H1 (cell line): Measurements from ENCODE around the gene ZNF277. TPM values are rescaled to one million over a fixed set of nuclear protein-coding genes. Genes with fewer than 3 reads are reported as not detected.

Source experiments
- YY1 ChIP-seq: IDR thresholded peaks from 2 replicates; pipeline ENCODE4 v1.6.1; 2011; ENCODE audit warnings: low read depth, mild to moderate bottlenecking, low read length
- polyA plus RNA-seq, 7 experiments: library from polyadenylated mRNA; depleted of rRNA in 3 of 7; stranded (reverse) in 5 of 7; unstranded in 2 of 7; fragments of >200 nt in 5 of 7; fragments of 200-250 nt in 2 of 7; gene quantifications; 1 replicate in 5 of 7; 2 replicates in 1 of 7; 4 replicates in 1 of 7; pipeline versions ENCODE4 v1.2.1 to v1.2.3, GENCODE V29; 2011 to 2013; ENCODE audit warnings: missing spikeins in 2 of 7, mixed read lengths in 2 of 7
- total RNA-seq: library from RNA; stranded (reverse); fragmentation: NEBNext Ultra II Directional; extraction: Animal tissue kit (Norgen Biotek cat#: 25700); gene quantifications from 2 replicates; pipeline ENCODE4 v1.2.1, GENCODE V29; 2021

Gene ZNF277
- total and polyA plus RNA-seq, 2 of the 8 experiments (the other 6 are each of a cell fraction or from before 2014, with no cell fraction given) = 5.1 to 21.7 TPM

DNA sequence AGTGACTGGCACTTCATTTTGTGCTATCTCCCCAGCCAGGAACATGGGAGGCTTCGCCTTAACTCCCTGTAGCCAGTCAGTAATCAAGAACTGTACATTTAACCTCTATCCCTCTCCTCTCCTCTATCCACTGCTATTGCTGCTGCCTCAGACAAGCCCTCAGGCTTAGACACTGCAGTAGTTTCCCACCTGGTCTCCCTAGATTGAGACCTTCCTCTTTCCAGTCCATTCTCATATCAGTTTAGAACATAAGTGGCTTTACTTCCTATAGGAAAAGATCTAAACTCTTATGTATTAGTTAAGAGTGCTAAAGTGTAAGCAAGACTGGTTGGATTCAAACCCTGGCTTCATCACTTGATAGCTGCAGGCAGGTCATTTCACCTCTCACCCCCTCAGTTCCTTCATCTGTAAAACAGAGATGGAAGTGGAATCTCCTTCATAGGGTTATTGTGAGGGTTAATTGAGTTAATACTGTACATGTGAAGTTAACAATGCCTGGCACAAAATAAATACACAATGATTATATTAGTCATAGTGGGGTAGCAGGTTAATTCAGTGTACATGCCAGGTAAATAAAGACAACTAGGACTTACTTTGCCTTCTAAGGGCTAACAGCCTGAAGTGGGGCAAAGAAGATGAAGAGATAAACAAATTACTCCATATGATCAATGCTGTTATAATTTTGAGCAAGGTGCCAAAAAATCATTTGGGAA is 76.1 kb downstream of the ZNF277 start (continued):
- TF ChIP-seq YY1 = no peak
